Fibroblast of lung (primary cell): ENCODE results near the gene ZNF681. TPM values are rescaled to one million over a fixed set of nuclear protein-coding genes. Genes with fewer than 3 reads are reported as not detected.

Source experiments
- DNase-seq, 2 donors: peaks; one replicate each; pipeline versions ENCODE4 v3.0.0 to v3.0.0-alpha.2; 2010; ENCODE audit warnings: low read depth in 2 of 2
- H2AFZ ChIP-seq: 2 replicates; pipeline ENCODE4 v1.5.1; 2012; ENCODE audit warnings: low read length, control low read depth, inconsistent platforms
- H3K27ac ChIP-seq: 2 replicates; pipeline ENCODE4 v1.5.1; 2011; ENCODE audit warnings: low read length, control low read depth; ENCODE audit not compliant: insufficient read depth
- H3K27me3 ChIP-seq: 2 replicates; pipeline ENCODE4 v1.5.1; 2011; ENCODE audit warnings: mild to moderate bottlenecking, low read length; ENCODE audit not compliant: control insufficient read depth, insufficient read depth
- H3K36me3 ChIP-seq: 2 replicates; pipeline ENCODE4 v1.5.1; 2011; ENCODE audit warnings: low read length; ENCODE audit not compliant: control insufficient read depth, insufficient read depth
- H3K4me1 ChIP-seq: 2 replicates; pipeline ENCODE4 v1.5.1; 2011; ENCODE audit warnings: low read length; ENCODE audit not compliant: control insufficient read depth, insufficient read depth; ENCODE audit errors: extremely low read depth
- H3K4me2 ChIP-seq: 2 replicates; pipeline ENCODE4 v1.5.1; 2011; ENCODE audit warnings: low read length, control low read depth; ENCODE audit not compliant: insufficient read depth; ENCODE audit errors: extremely low read depth
- H3K4me3 ChIP-seq, 4 experiments: fragments of 200-600 bp in 1 of 4; sonication (generic) in 1 of 4; replicated peaks in 1 of 4; 2 replicates each; pipeline ENCODE4 v1.5.1; 2011 to 2016; ENCODE audit warnings: low read length in 4 of 4, low read depth in 3 of 4, mild to moderate bottlenecking in 3 of 4, control low read depth in 2 of 4, inconsistent platforms in 1 of 4, mixed read lengths in 1 of 4; ENCODE audit not compliant: insufficient read depth in 1 of 4; ENCODE audit errors: control extremely low read depth in 1 of 4
- H3K79me2 ChIP-seq: 2 replicates; pipeline ENCODE4 v1.5.1; 2012; ENCODE audit warnings: mild to moderate bottlenecking, low read length, inconsistent platforms; ENCODE audit not compliant: control insufficient read depth, insufficient read depth
- H3K9ac ChIP-seq: 2 replicates; pipeline ENCODE4 v1.5.1; 2011; ENCODE audit warnings: mild to moderate bottlenecking, low read length, control low read depth; ENCODE audit not compliant: insufficient read depth
- H3K9me3 ChIP-seq: 2 replicates; pipeline ENCODE4 v1.5.1; 2012; ENCODE audit warnings: low read depth, low read length; ENCODE audit not compliant: control insufficient read depth, insufficient read depth
- H4K20me1 ChIP-seq: 2 replicates; pipeline ENCODE4 v1.5.1; 2011; ENCODE audit warnings: low read length; ENCODE audit not compliant: control insufficient read depth, insufficient read depth; ENCODE audit errors: extremely low read depth
- EZH2 ChIP-seq: IDR thresholded peaks from 2 replicates; pipeline ENCODE4 v1.5.1; 2012; ENCODE audit warnings: low read length, control low read depth, mild to moderate bottlenecking; ENCODE audit errors: missing control alignments
- polyA plus RNA-seq, 2 donors: library from polyadenylated mRNA; depleted of rRNA in 1 of 2; stranded (reverse) in 1 of 2; unstranded in 1 of 2; fragments of >200 nt; gene quantifications; 2 replicates each; pipeline ENCODE4 v1.2.1, GENCODE V29; 2011 to 2012; ENCODE audit warnings: missing spikeins in 1 of 2
- total RNA-seq: library from RNA; depleted of rRNA; stranded (reverse); fragments of >200 nt; gene quantifications from 2 replicates; pipeline ENCODE4 v1.2.1, GENCODE V29; 2014
- TF ChIP-seq, protein P1 (sequence below), 2 donors: IDR thresholded peaks in 1 of 2; conservative IDR thresholded peaks in 1 of 2; 1 replicate in 1 of 2; 2 replicates in 1 of 2; pipeline ENCODE4 v1.5.1; 2011 to 2012; ENCODE audit warnings: low read length in 2 of 2, control low read depth in 1 of 2, inconsistent platforms in 1 of 2, low read depth in 1 of 2, mild to moderate bottlenecking in 1 of 2

ZNF681 gene
- total and polyA plus RNA-seq, 2 donors (not counting 1 experiment from before 2014, with no cell fraction given): 0.43 to 0.66 TPM

- no peak overlapping the region for H3K27ac ChIP-seq
- no peak overlapping the region for H3K4me3 ChIP-seq
- no peak for DNase-seq
- H3K9ac ChIP-seq: no peak overlapping the region
- no peaks in the 10 kb centered on the region for H3K27me3 ChIP-seq
- H3K4me2 ChIP-seq: no peak overlapping the region
- H3K36me3 ChIP-seq: no peaks in the 10 kb centered on the region
- H2AFZ ChIP-seq: no peak overlapping the region
- H3K9me3 ChIP-seq: no peaks in the 10 kb centered on the region
- no peaks in the 10 kb centered on the region for H3K4me1 ChIP-seq
- no peak for TF ChIP-seq EZH2
- TF ChIP-seq, protein P1, sequence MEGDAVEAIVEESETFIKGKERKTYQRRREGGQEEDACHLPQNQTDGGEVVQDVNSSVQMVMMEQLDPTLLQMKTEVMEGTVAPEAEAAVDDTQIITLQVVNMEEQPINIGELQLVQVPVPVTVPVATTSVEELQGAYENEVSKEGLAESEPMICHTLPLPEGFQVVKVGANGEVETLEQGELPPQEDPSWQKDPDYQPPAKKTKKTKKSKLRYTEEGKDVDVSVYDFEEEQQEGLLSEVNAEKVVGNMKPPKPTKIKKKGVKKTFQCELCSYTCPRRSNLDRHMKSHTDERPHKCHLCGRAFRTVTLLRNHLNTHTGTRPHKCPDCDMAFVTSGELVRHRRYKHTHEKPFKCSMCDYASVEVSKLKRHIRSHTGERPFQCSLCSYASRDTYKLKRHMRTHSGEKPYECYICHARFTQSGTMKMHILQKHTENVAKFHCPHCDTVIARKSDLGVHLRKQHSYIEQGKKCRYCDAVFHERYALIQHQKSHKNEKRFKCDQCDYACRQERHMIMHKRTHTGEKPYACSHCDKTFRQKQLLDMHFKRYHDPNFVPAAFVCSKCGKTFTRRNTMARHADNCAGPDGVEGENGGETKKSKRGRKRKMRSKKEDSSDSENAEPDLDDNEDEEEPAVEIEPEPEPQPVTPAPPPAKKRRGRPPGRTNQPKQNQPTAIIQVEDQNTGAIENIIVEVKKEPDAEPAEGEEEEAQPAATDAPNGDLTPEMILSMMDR (conservative IDR thresholded peaks at IDR 0.05 in 1 of 2, IDR thresholded peaks at IDR 0.05 in 1 of 2; ENCODE audit: low read depth in 1 of 2, low read length in 2 of 2): no peak
- no peaks in the 10 kb centered on the region for H4K20me1 ChIP-seq
- no peaks in the 10 kb centered on the region for H3K79me2 ChIP-seq
Measured at GRCh38 chr19:23777216-23777615, 18.5 kb upstream of the ZNF681 start.

- DNase-seq: no peak
- Histone ChIP-seq H3K4me3 (no peak overlapping the region), H3K4me2 (no peak overlapping the region), H2AFZ (no peak overlapping the region), H3K27ac (no peak overlapping the region), H3K4me1 (no peaks in the 10 kb centered on the region), H3K27me3 (no peaks in the 10 kb centered on the region), H3K9ac (no peak overlapping the region), H3K79me2 (no peaks in the 10 kb centered on the region), H3K9me3 (no peaks in the 10 kb centered on the region), H4K20me1 (no peaks in the 10 kb centered on the region), H3K36me3 (no peaks in the 10 kb centered on the region)
- TF ChIP-seq, protein P1 (conservative IDR thresholded peaks at IDR 0.05 in 1 of 2, IDR thresholded peaks at IDR 0.05 in 1 of 2; ENCODE audit: low read depth in 1 of 2, low read length in 2 of 2): no peak
- no peak for TF ChIP-seq EZH2
Measured at GRCh38 chr19:23776507-23777205, 18.0 kb upstream of the ZNF681 start.

- Histone ChIP-seq H3K9ac (no peak overlapping the region), H3K79me2 (no peaks in the 10 kb centered on the region), H3K9me3 (no peaks in the 10 kb centered on the region), H3K27me3 (no peaks in the 10 kb centered on the region), H3K36me3 (no peaks in the 10 kb centered on the region), H2AFZ (no peak overlapping the region), H3K4me3 (no peak overlapping the region), H3K4me1 (no peaks in the 10 kb centered on the region), H3K27ac (no peak overlapping the region), H3K4me2 (no peak overlapping the region), H4K20me1 (no peaks in the 10 kb centered on the region)
- no peak for TF ChIP-seq EZH2
- TF ChIP-seq, protein P1 (conservative IDR thresholded peaks at IDR 0.05 in 1 of 2, IDR thresholded peaks at IDR 0.05 in 1 of 2; ENCODE audit: low read depth in 1 of 2, low read length in 2 of 2): no peak
- no peak for DNase-seq
Measured at GRCh38 chr19:23774524-23774971, 15.9 kb upstream of the ZNF681 start.
